Vagina (tissue), 2 donors: Measurements from ENCODE around the gene SOD2.

Experiments used
- CTCF ChIP-seq, 3 experiments: fragments of 450-650 bp in 2 of 3; fragments of 200-600 bp in 1 of 3; sonication (generic) in 1 of 3; IDR thresholded peaks; one replicate each; pipeline ENCODE4 v1.5.1; 2017 to 2019; ENCODE audit warnings: antibody characterized with exemption in 3 of 3, mild to moderate bottlenecking in 2 of 3, moderate library complexity in 2 of 3
- POLR2AphosphoS5 ChIP-seq, 2 donors: sonication (generic); formaldehyde crosslinking; IDR thresholded peaks; one replicate each; pipeline ENCODE4 v1.9.0; 2017; ENCODE audit warnings: antibody characterized with exemption in 2 of 2, mild to moderate bottlenecking in 2 of 2, low read depth in 1 of 2; ENCODE audit not compliant: insufficient read depth in 1 of 2

- no peak for TF ChIP-seq CTCF (IDR thresholded peaks at IDR 0.05)
- TF ChIP-seq POLR2AphosphoS5 (IDR thresholded peaks at IDR 0.05; ENCODE audit: insufficient read depth in 1 of 2, low read depth in 1 of 2), result no peak
These were observed 1.1 kb downstream of the SOD2 start for GRCh38 chr6:159691963-159692287.
